Measurements from ENCODE around the gene RABEPK. TPM values are rescaled to one million over a fixed set of nuclear protein-coding genes. Genes with fewer than 3 reads are reported as not detected.

RABEPK gene
- total RNA-seq, 1 experiment from 2014 or later: 21.8 TPM

DNA sequence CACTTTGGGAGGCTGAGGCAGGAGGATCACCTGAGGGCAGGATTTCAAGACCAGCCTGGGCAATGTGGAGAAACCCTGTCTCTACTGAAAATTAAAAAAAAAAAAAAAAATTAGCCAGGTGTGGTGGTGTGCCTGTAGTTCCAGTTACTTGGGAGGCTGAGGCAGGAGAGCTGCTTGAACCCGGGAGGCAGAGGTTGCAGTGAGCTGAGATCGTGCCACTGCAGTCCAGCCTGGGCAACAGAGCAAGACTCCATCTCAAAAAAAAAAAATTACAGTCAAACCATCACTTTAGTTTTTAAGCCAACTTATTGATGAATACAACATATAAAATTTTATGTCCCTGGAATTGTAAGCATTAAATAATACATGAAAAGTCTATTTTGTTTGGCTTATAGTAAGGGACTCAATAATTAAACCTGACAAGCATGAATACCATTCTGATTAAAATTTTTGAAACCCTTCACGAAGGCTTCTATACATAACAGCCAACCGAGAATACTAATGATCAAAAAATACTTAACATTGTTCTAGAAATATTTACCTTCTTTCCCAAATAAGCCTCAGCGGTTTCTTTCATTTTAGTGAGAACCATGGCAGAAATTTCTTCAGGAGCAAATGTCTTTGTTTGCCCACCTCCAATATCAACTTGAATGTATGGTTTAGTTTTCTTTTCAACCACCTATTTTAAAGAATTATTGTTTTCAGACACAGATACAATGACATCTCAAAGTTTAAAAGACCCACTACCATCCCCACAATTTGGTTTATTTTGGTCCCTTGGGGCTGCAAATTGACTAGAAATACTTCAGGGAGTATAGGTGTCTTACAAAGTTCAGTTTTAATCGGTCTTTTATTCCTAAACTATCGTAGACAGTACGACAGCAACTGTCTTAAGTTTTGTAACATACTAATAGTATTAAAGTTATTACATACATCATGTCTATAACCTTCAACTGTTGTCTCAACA is 39.6 kb downstream of the RABEPK start:
- Histone ChIP-seq H3K4me2 (ENCODE audit: insufficient read depth, insufficient read length, low read length) (peak overlapping the region; percentile 95), H3K14ac (ENCODE audit: insufficient read depth, low read length) (no peak overlapping the region), H2AFZ (ENCODE audit: low read length) (no peak overlapping the region), H4K5ac (ENCODE audit: insufficient read length, low read depth, low read length) (no peak overlapping the region), H2BK120ac (ENCODE audit: low read depth, low read length, poor library complexity, severe bottlenecking) (no peak overlapping the region), H2AK5ac (ENCODE audit: insufficient read length, low read length) (no peak overlapping the region), H2BK5ac (ENCODE audit: insufficient read length, low read length) (no peak overlapping the region), H3K27me3 (ENCODE audit: insufficient read depth, low read length) (no peaks in the 10 kb centered on the region), H3K23me2 (ENCODE audit: insufficient read length, low read depth, low read length, poor library complexity, severe bottlenecking) (no peaks in the 10 kb centered on the region), H2BK15ac (ENCODE audit: low read depth, low read length) (no peak overlapping the region), H3K9me3 (ENCODE audit: control insufficient read depth, low read depth, low read length) (no peaks in the 10 kb centered on the region), H3K4ac (ENCODE audit: low read depth, low read length) (no peak overlapping the region), H4K8ac (replicated peaks; ENCODE audit: insufficient read length, low read depth, low read length) (no peak overlapping the region), H3K79me2 (ENCODE audit: insufficient read depth, low read length) (peaks cover 11% of the 10 kb centered on the region; the same call in 1 of the 2 replicates), H4K20me1 (ENCODE audit: control insufficient read depth, insufficient read depth, insufficient read length) (peaks cover 2% of the 10 kb centered on the region), H3K56ac (ENCODE audit: insufficient read length, low read depth, low read length) (no peak overlapping the region), H3K27ac (ENCODE audit: insufficient read length, low read depth, low read length) (no peak overlapping the region), H2BK20ac (ENCODE audit: low read depth, low read length, poor library complexity, severe bottlenecking) (no peak overlapping the region), H3K4me1 (ENCODE audit: insufficient read depth, low read length) (no peaks in the 10 kb centered on the region), H3K9ac (ENCODE audit: extremely low read depth, insufficient read length, low read length) (peak overlapping the region; percentile 99), H3T11ph (ENCODE audit: low read length) (no peak overlapping the region), H3K23ac (ENCODE audit: insufficient read length, low read depth, low read length) (no peak overlapping the region), H2BK12ac (ENCODE audit: insufficient read length, low read depth, low read length) (no peak overlapping the region), H3K79me1 (ENCODE audit: insufficient read depth, low read depth, low read length, poor library complexity, severe bottlenecking) (peaks cover 4% of the 10 kb centered on the region), H4K91ac (ENCODE audit: insufficient read length, low read depth, low read length) (no peak overlapping the region), H3K18ac (ENCODE audit: insufficient read length, low read depth, low read length) (no peak overlapping the region)
- Mint-ChIP-seq H3K27ac (peak overlapping the region in 2 of 3 experiments; percentile 57 to 70; a peak in 2 of 7 replicates), H3K27me3 (ENCODE audit: low read depth) (no peaks in the 10 kb centered on the region; the same call in 1 of the 2 replicates), H3K4me3 (peak overlapping the region; percentile 97 to 98), H3K4me1 (peaks cover 24 to 28% of the 10 kb centered on the region in 2 experiments), H3K36me3 (ENCODE audit: insufficient read depth in 1 of 3, low read depth in 3 of 3) (peaks cover 46 to 62% (median 56%) of the 10 kb centered on the region in 3 experiments), H3K9me3 (peaks cover 0 to 4% of the 10 kb centered on the region in 2 experiments; a peak in 1 of 5 replicates)
- DNase-seq: no peak
- TF ChIP-seq CTCF (conservative IDR thresholded peaks at IDR 0.05): no peak
- WGBS (ENCODE audit: extremely low coverage, insufficient read length, low lambda C conversion rate): no CpG with 5 or more reads among the region's 8 CpGs

All from H9 (cell line).